Fibroblast of the aortic adventitia (primary cell): ENCODE measurements around the gene SMIM12. TPM values are rescaled to one million over a fixed set of nuclear protein-coding genes. Genes with fewer than 3 reads are reported as not detected.

Source experiments
- DNase-seq: peaks from one replicate; pipeline ENCODE4 v3.0.0-alpha.2; 2010; ENCODE audit warnings: low read depth
- H3K4me3 ChIP-seq: 2 replicates; pipeline ENCODE4 v1.5.1; 2011; ENCODE audit warnings: low read depth, mild to moderate bottlenecking, control low read depth, low read length, moderate library complexity
- CTCF ChIP-seq: IDR thresholded peaks from 2 replicates; pipeline ENCODE4 v1.5.1; 2011; ENCODE audit warnings: mild to moderate bottlenecking, low read length, control low read depth, inconsistent platforms; ENCODE audit not compliant: insufficient read depth
- total RNA-seq: library from RNA; depleted of rRNA; stranded (reverse); fragments of >200 nt; gene quantifications from 2 replicates; pipeline ENCODE4 v1.2.3, GENCODE V29; 2012; ENCODE audit warnings: low replicate concordance

Gene SMIM12
- total RNA-seq, 1 donor: 24.9 TPM

- DNase-seq: no peak
- no peak overlapping the region for H3K4me3 ChIP-seq
- no peak for TF ChIP-seq CTCF
These were observed 44.9 kb upstream of the SMIM12 start for GRCh38 chr1:34904236-34905097.

GRCh38 chr1:34901919-34902318 is 42.4 kb upstream of the SMIM12 start:
- no peak for TF ChIP-seq CTCF
- DNase-seq: no peak
- H3K4me3 ChIP-seq: no peak overlapping the region

GRCh38 chr1:34900775-34901502 is 41.4 kb upstream of the SMIM12 start:
- DNase-seq: no peak
- TF ChIP-seq CTCF: no peak

GRCh38 chr1:34899906-34900305 is 40.4 kb upstream of the SMIM12 start:
- TF ChIP-seq CTCF: no peak
- no peak overlapping the region for H3K4me3 ChIP-seq
- DNase-seq: no peak

More at GRCh38 chr1:34900775-34901502, 41.4 kb upstream of the SMIM12 start:
- no peak overlapping the region for H3K4me3 ChIP-seq

- no peak for TF ChIP-seq CTCF
- DNase-seq: no peak
- H3K4me3 ChIP-seq: no peak overlapping the region
These were observed 39.9 kb upstream of the SMIM12 start for GRCh38 chr1:34899471-34899870.

- no peak for TF ChIP-seq CTCF
- H3K4me3 ChIP-seq: no peak overlapping the region
- peak; percentile 42 for DNase-seq
These were observed 38.8 kb upstream of the SMIM12 start for GRCh38 chr1:34898330-34898761.
